Testis (tissue), 3 donors: ENCODE results near the gene VPS50. TPM values are rescaled to one million over a fixed set of nuclear protein-coding genes. Genes with fewer than 3 reads are reported as not detected.
"Not testable (repeated sequence)": the region's sequence is repeated elsewhere in the genome, so short reads cannot be mapped to it uniquely, and the experiment has no call there.

Source experiments
- DNase-seq: peaks from one replicate; pipeline ENCODE4 v3.0.0-alpha.2; 2019
- H3K27ac ChIP-seq, 2 donors: fragments of 200-600 bp; sonication (generic); one replicate each; pipeline ENCODE4 v1.5.1; 2019
- H3K27me3 ChIP-seq: fragments of 200-600 bp; sonication (generic); one replicate; pipeline ENCODE4 v1.5.1; 2019
- H3K36me3 ChIP-seq: fragments of 200-600 bp; sonication (generic); one replicate; pipeline ENCODE4 v1.5.1; 2017; ENCODE audit warnings: low read depth; ENCODE audit errors: missing control alignments
- H3K4me1 ChIP-seq: fragments of 200-600 bp; sonication (generic); one replicate; pipeline ENCODE4 v1.5.1; 2019
- H3K4me3 ChIP-seq, 2 donors: fragments of 200-600 bp; sonication (generic); one replicate each; pipeline ENCODE4 v1.5.1; 2017 to 2019
- H3K9me3 ChIP-seq: fragments of 200-600 bp; sonication (generic); one replicate; pipeline ENCODE4 v1.5.1; 2017
- CTCF ChIP-seq, 3 experiments: fragments of 450-650 bp in 2 of 3; fragments of 200-600 bp in 1 of 3; sonication (generic) in 1 of 3; IDR thresholded peaks; one replicate each; pipeline ENCODE4 v1.5.1; 2016 to 2019; ENCODE audit warnings: antibody characterized with exemption in 3 of 3, mild to moderate bottlenecking in 2 of 3, moderate library complexity in 1 of 3
- POLR2A ChIP-seq: fragments of 450-650 bp; IDR thresholded peaks from one replicate; pipeline ENCODE4 v1.6.1; 2017; ENCODE audit warnings: antibody characterized with exemption, mild to moderate bottlenecking, moderate library complexity
- WGBS, 2 donors: methylation state at CpG; one replicate each; pipeline ENCODE4 v1.1.5; 2018; 5-methylcytosine and 5-hydroxymethylcytosine counted together
- intact Hi-C: fragments of 100-400 bp; cut with DNase I; formaldehyde crosslinking; loops from one replicate; pipeline ENCODE4 v1.15.1; 2023; ENCODE audit warnings: low total_unique reads
- polyA plus RNA-seq: library from polyadenylated mRNA; stranded (reverse); fragments of 350-450 nt; fragmentation: Illumina TruSeq; extraction: RNeasy Lipid Tissue Mini Kit (QIAGEN cat#74804); gene quantifications from one replicate; pipeline ENCODE4 v1.2.3, GENCODE V29; 2014; ENCODE audit warnings: low read depth, low replicate concordance; ENCODE audit not compliant: insufficient read depth
- total RNA-seq, 2 donors: library from RNA; depleted of rRNA; stranded (reverse); fragments of >200 nt; gene quantifications; one replicate each; pipeline ENCODE4 v1.2.3, GENCODE V29; 2016

VPS50 gene
- total and polyA plus RNA-seq, 3 donors from 2014 or later, result 17.5 to 26.6 (median 22.9) TPM

GRCh38 chr7:93364806-93365205, 132.6 kb downstream of the VPS50 start:
- TF ChIP-seq POLR2A, result no peak
- Histone ChIP-seq H3K27ac (no peak overlapping the region), H3K4me3 (no peak overlapping the region), H3K9me3 (no peaks in the 10 kb centered on the region), H3K36me3 (no peaks in the 10 kb centered on the region), H3K4me1 (no peaks in the 10 kb centered on the region), H3K27me3 (no peaks in the 10 kb centered on the region)
- no peak for DNase-seq
- intact Hi-C loops, result no loop called here
- 92 to 93% methylated on average over 1 of the region's 1 CpG for WGBS, 2 donors

GRCh38 chr7:93365341-93365740, 133.2 kb downstream of the VPS50 start:
- Histone ChIP-seq H3K27me3 (no peaks in the 10 kb centered on the region), H3K36me3 (no peaks in the 10 kb centered on the region), H3K4me1 (no peaks in the 10 kb centered on the region), H3K9me3 (no peaks in the 10 kb centered on the region), H3K27ac (no peak overlapping the region), H3K4me3 (no peak overlapping the region)
- TF ChIP-seq CTCF (IDR thresholded peaks at IDR 0.05), result no peak
- no peak for TF ChIP-seq POLR2A
- DNase-seq, result no peak
- intact Hi-C loops, result no loop called here
- 40 to 58% methylated on average over 1 of the region's 1 CpG for WGBS, 2 donors

GRCh38 chr7:93366816-93367215, 134.7 kb downstream of the VPS50 start:
- intact Hi-C loops, result no loop called here
- no peaks in the 10 kb centered on the region for H3K27me3 ChIP-seq
- H3K27ac ChIP-seq, result no peak overlapping the region
- H3K4me3 ChIP-seq, result no peak overlapping the region
- no peaks in the 10 kb centered on the region for H3K4me1 ChIP-seq
- TF ChIP-seq POLR2A (no peak), CTCF (IDR thresholded peaks at IDR 0.05) (no peak)
- no peaks in the 10 kb centered on the region for H3K36me3 ChIP-seq
- H3K9me3 ChIP-seq, result no peaks in the 10 kb centered on the region
- no peak for DNase-seq
- WGBS, 2 donors, result 91 to 96% methylated on average over 2 of the region's 2 CpGs

GRCh38 chr7:93367254-93367653, 135.1 kb downstream of the VPS50 start:
- H3K4me1 ChIP-seq, result no peaks in the 10 kb centered on the region
- no peaks in the 10 kb centered on the region for H3K36me3 ChIP-seq
- intact Hi-C loops, result no loop called here
- H3K27ac ChIP-seq, result no peak overlapping the region
- no peaks in the 10 kb centered on the region for H3K27me3 ChIP-seq
- no peak for TF ChIP-seq CTCF (IDR thresholded peaks at IDR 0.05)
- no peak for TF ChIP-seq POLR2A
- H3K4me3 ChIP-seq, result no peak overlapping the region
- 40 to 46% methylated on average over 2 of the region's 2 CpGs for WGBS, 2 donors
- H3K9me3 ChIP-seq, result no peaks in the 10 kb centered on the region
- DNase-seq, result no peak

- H3K27me3 ChIP-seq, intact Hi-C loops, H3K36me3 ChIP-seq, H3K27ac ChIP-seq, H3K4me1 ChIP-seq, H3K9me3 ChIP-seq, DNase-seq, H3K4me3 ChIP-seq: not testable (repeated sequence)
- WGBS, 2 donors, result 60 to 67% methylated on average over 3 of the region's 3 CpGs
Measured at GRCh38 chr7:93370937-93371336, 138.8 kb downstream of the VPS50 start.

GRCh38 chr7:93373537-93373936, 141.4 kb downstream of the VPS50 start:
- Histone ChIP-seq H3K27me3 (no peaks in the 10 kb centered on the region), H3K36me3 (no peaks in the 10 kb centered on the region), H3K9me3 (no peaks in the 10 kb centered on the region), H3K4me3 (no peak overlapping the region), H3K27ac (no peak overlapping the region), H3K4me1 (no peaks in the 10 kb centered on the region)
- no peak for DNase-seq
- intact Hi-C loops, result no loop called here
- no peak for TF ChIP-seq POLR2A
- no peak for TF ChIP-seq CTCF (IDR thresholded peaks at IDR 0.05)
